8988T (cell line): ENCODE data around the gene YARS1.

ENCODE experiments used
- DNase-seq: peaks from one replicate; pipeline ENCODE4 v3.0.0; 2011

Gene YARS1

DNA sequence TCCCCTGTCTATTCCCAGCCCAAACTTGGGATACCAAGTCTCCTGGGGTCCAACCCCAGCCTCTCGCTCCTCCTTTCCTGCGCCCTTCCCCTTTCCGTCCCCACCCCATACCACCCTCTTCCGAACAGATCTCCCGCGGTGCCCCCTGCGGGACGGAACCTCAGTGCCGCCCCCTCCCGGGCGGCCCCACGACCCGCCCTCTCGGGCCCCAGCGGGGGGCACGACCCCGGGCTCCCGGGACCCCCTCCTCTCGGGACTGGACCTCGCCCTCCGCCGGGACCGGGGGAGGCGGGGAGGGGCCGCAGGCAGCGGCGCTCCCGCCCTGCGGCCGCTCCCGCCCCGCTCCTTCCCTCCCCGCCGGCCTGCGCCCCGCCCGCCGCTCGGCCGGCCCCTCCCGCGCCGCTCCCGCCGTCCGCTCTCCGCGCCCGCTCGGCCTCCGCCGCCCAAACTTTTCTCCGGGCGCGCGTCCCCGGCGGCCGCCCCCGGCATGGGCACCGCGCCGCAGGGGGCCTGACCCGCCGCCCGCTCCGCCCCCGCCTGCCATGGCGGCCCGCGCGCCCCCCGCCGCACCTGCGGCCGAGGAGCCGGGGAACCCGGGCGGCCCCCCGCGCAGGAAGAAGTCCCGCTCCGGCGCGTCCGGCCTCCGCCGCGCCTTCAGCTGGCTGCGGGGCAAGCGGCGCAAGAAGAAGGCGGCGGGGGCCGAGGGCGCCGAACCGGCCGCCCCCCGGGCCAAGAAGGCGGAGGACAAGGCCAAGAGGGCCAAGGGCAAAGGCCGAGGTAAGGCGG lies 75.6 kb downstream of the YARS1 start:
- DNase-seq, result peak; percentile 70

DNA sequence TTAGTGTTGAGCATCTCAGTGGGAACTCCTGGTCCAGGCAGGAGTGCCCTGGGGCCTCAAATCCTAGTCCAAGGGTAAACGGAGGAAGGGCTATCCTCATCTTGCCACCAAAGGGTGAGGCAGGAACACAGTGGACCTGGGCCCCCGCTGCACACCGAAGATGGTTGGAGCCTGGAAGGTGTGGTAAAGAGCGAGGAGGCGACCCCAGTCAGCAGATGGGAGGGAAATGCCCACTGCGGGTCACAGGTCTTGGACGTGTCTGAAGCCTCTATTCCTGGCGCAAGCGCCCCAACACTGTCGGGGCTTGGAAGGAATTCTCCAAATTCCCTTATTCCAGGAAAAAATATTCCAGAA lies 76.1 kb downstream of the YARS1 start:
- no peak for DNase-seq

DNA sequence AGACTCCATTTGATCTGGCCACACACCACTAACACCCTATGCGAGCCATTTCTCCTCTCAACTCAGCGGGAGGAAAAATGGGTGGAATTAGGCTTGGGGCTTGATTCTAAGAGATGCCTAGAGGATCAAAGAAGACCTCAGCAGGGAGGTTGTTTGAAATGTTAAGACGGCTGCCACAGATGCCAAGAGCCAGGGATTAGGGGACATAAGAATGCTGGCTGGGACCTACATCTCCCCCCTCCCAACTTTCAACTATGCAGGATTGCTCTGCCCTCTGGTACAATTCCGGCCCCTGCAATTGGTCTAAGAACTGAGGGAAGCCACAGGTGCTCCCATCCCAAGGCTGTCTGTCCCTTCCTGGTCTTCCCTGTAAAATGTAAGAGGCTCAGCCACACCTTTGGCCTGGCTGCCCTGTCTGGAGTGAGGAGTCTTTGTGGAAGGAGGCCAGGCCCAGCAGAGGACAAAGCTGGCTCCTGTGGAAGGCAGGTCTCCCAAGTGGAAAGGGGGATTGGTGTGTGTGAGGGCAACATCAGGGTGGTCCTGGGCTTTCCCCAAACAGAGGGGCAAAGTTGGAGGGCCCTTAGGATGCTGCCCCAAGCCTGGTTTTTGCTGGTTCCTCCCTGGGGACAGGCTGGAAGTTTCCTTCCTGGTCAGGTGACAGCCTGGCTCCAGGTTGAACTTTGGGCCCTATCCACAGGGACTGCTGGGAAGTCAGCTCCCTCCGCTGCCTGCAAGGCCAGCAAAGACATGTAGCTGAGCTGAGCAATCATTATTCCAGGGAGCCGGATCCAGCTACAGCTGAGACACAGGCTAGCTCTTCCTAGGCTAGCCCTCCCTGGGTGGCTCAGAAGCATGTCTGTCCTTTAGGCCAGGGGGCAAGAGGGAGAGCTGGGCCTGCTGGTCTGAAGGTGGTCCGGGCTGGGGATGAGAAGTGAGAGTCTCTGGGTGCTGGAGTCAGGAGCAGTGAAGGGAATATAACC lies 80.1 kb downstream of the YARS1 start:
- DNase-seq, result no peak

DNA sequence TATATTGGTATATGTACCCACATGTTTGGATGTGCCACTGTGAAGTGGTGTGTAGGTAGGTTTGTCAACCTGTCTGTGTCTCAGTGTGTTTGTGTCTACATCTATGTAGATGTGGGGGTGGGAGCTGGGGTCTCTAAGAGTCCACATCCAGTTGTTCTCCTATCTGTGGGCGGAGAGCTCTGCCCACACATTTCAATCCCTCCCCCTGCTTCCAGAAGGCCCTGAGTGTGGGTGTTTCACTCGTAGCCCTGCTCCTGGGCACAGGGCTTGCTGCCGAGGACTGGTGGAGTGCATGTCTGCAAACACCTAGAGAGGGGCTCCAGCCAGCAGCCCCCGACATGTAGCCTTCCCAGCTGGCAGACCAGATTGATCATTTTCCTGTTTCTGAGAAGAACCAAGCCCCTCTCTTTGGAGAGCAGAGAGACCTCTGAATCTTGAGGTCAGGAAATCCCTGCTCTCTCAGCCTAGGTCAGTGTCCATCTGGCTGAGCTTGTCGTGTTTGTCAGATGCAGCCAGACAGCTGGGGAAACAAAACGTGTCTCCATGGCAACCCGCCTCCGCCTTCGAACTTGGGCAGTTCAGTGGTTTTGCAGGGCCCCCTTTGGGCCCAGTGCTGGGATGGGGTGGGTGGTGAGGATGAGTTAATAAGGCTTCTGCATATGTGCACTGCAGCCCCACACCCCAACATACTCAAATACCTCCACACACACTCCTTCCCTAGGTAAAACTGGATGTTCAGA lies 83.4 kb downstream of the YARS1 start:
- DNase-seq, result no peak

DNA sequence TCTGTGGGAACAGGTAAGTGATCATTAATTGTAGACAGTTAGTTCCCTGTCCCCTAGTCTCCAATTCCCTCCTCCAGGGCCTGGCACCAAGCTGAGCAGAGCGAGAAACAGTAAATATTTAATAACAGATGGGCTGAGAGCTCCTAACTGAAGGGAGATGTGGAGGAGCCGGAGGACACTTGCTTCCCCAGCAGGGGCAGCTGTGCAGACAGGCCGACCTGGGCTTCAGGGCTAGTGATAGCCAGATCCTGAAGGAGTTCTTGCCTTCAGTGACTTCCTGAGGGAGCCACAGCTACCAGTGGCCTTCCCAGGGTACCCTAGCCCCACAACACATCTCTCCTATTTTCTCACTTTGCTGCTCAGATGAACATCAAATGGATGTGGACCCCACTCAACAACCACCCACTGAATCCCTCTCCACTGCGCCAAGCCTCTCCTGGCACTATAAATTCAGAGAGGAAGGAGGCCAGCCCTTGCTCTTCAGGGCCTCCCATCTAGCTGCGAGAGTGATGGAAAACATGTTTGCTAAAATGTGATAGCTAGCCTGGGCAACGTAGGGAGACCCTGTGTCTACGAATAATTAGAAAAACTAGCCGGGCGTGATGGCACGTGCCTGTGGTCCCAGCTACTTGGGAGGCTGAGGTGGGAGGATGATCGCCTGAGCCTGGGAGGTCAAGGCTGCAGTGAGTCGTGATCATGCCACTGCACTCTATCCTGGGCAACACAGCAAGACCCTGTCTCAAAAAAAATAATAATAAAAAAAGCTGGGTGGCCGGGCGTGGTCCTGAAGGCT lies 87.7 kb downstream of the YARS1 start:
- DNase-seq, result no peak

DNA sequence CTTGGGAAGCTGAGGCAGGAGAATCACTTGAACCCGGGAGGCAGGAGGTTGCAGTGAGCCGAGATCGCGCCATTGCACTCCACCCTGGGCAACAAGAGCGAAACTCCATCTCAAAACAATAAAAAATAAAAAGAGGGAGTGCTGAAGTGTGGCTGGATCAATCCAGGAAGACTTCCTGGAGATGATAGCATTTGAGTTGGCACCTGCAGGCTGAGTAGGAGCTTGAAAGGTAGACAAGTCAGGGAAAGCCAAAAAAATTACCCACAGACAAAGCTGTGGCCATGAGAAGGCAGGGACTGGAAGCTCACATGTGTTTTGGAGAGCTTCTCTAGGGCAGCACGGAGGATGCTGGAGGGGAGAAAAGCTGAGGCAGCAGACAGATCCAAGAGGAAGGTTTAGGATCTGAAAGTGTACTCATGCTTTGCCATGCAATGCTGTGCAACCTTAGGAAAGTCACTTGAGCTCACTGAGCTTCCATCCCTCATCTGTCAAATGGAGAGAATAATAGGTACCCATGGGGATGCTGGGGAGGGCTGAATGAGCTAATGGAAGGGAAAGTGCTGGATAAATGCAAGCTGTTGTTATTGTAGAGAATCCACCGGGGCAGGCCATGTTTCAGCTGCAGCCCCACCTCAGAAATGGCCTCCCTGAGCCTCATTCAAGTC lies 88.6 kb downstream of the YARS1 start:
- DNase-seq, result no peak

DNA sequence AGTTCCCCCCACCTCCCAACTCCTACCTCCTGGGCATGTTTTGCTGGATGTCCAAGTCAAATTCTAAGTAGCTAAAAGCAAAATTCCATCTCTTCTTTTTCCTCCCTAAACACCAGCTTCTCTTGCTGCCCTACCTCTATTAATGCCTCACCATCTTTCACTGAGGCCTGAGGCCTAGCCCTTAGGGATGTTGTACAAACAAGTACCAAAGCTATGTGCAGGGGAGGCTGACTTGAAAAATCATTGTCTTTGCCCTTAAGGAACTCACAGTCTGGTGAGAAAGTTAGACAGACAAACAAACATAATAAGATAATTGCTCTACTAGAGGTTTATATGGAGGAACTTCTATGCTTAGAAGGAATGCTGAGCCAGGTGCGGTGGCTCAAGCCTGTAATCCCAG lies 89.3 kb downstream of the YARS1 start:
- no peak for DNase-seq

DNA sequence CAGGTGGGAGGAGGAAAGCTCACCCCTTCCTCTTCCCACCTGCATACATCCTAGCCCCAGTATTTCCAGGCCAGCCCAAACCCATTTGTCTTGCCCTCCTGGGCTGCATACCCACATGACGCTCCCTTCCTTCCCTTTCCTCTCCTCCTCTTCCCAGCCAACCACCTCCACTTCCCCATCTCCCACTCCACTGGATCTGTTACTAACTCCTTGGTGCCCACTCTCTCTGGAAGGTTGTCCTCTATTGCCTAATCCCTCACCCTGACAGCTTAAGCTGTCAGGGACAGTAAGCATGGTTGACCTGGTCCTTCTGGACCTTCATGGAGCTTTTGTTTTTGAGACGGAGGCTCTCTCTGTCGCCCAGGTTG lies 91.6 kb downstream of the YARS1 start:
- no peak for DNase-seq
